K562 (cell line): ENCODE results near the gene ZNF837. TPM values are rescaled to one million over a fixed set of nuclear protein-coding genes. Genes with fewer than 3 reads are reported as not detected.

Experiments used
- DNMT1 ChIP-seq: fragments of 450-650 bp; IDR thresholded peaks from 2 replicates; pipeline ENCODE4 v1.6.1; 2016; ENCODE audit warnings: antibody characterized with exemption, mild to moderate bottlenecking
- ELF2 ChIP-seq: fragments of 250-450 bp; sonication (Bioruptor Pico); IDR thresholded peaks from 2 replicates; pipeline ENCODE4 v1.5.0; 2021; ENCODE audit warnings: mild to moderate bottlenecking
- EZH2 ChIP-seq: IDR thresholded peaks from 2 replicates; pipeline ENCODE4 v1.6.1; 2012; ENCODE audit warnings: low read depth, mild to moderate bottlenecking, inconsistent platforms, low read length, borderline replicate concordance
- PCBP2 ChIP-seq: fragments of 200-400 bp; formaldehyde crosslinking; IDR thresholded peaks from 2 replicates; pipeline ENCODE4 v1.6.1; 2018; ENCODE audit warnings: low read length, low read depth, mild to moderate bottlenecking, moderate library complexity; ENCODE audit not compliant: poor library complexity, severe bottlenecking
- SIRT6 ChIP-seq: IDR thresholded peaks from one replicate; pipeline ENCODE4 v1.6.1; 2012; ENCODE audit warnings: low read depth, mild to moderate bottlenecking, control low read depth, inconsistent platforms, low read length, moderate library complexity
- TAF9B ChIP-seq: fragments of 450-650 bp; IDR thresholded peaks from 2 replicates; pipeline ENCODE4 v1.6.1; 2018; ENCODE audit warnings: mild to moderate bottlenecking; ENCODE audit not compliant: partially characterized antibody
- ZFPM2 ChIP-seq: fragments of 250-450 bp; sonication (Bioruptor Pico); IDR thresholded peaks from 2 replicates; pipeline ENCODE4 v1.5.1; 2022; ENCODE audit warnings: mild to moderate bottlenecking
- ZNF23 ChIP-seq: fragments of 250-450 bp; sonication (Bioruptor Pico); IDR thresholded peaks from 2 replicates; pipeline ENCODE4 v1.4.0; 2020; ENCODE audit warnings: mild to moderate bottlenecking
- polyA plus RNA-seq, 8 experiments: library from polyadenylated mRNA; depleted of rRNA in 4 of 8; stranded (reverse) in 5 of 8; unstranded in 3 of 8; fragments of >200 nt; fragmentation: Nextera tagmentation in 2 of 8; fragmentation: Illumina TruSeq in 1 of 8; extraction: Ambion mirVana in 2 of 8; extraction: Trizol in 1 of 8; gene quantifications; 2 replicates each; pipeline versions ENCODE4 v1.2.1 to v1.2.3, GENCODE V29; 2011 to 2014; ENCODE audit warnings: inconsistent platforms in 1 of 8, missing spikeins in 1 of 8
- total RNA-seq, 7 experiments: library from RNA; depleted of rRNA in 6 of 7; stranded (reverse); fragments of >200 nt in 6 of 7; fragmentation: Illumina TruSeq in 2 of 7; extraction: Trizol in 2 of 7; gene quantifications; 2 replicates each; pipeline versions ENCODE4 v1.2.1 to v1.2.3, GENCODE V29; 2011 to 2021; ENCODE audit warnings: low replicate concordance in 1 of 7
- TF ChIP-seq, protein P1 (sequence below): fragments of 250-450 bp; sonication (Bioruptor Pico); IDR thresholded peaks from 2 replicates; pipeline ENCODE4 v1.8.0; 2022; ENCODE audit warnings: inconsistent platforms
- TF ChIP-seq, protein P2 (sequence below): sonication (generic); formaldehyde crosslinking; IDR thresholded peaks from 2 replicates; pipeline ENCODE4 v1.8.0; 2022; ENCODE audit warnings: missing genetic modification reagents, mild to moderate bottlenecking, borderline replicate concordance
- TF ChIP-seq, protein P3 (sequence below): fragments of 250-450 bp; sonication (Bioruptor Pico); IDR thresholded peaks from 2 replicates; pipeline ENCODE4 v1.4.0; 2020; ENCODE audit warnings: borderline replicate concordance
- TF ChIP-seq, protein P4 (sequence below), 2 experiments: fragments of 450-650 bp; IDR thresholded peaks; 2 replicates each; pipeline ENCODE4 v1.6.1; 2016; ENCODE audit warnings: mild to moderate bottlenecking in 2 of 2, borderline replicate concordance in 1 of 2, low read depth in 1 of 2, moderate library complexity in 1 of 2

Gene ZNF837
- total and polyA plus RNA-seq, 9 of the 15 experiments (the other 6 are each of a cell fraction or from before 2014, with no cell fraction given), result 0.11 to 2.1 (median 0.57) TPM; not detected in 4

DNA sequence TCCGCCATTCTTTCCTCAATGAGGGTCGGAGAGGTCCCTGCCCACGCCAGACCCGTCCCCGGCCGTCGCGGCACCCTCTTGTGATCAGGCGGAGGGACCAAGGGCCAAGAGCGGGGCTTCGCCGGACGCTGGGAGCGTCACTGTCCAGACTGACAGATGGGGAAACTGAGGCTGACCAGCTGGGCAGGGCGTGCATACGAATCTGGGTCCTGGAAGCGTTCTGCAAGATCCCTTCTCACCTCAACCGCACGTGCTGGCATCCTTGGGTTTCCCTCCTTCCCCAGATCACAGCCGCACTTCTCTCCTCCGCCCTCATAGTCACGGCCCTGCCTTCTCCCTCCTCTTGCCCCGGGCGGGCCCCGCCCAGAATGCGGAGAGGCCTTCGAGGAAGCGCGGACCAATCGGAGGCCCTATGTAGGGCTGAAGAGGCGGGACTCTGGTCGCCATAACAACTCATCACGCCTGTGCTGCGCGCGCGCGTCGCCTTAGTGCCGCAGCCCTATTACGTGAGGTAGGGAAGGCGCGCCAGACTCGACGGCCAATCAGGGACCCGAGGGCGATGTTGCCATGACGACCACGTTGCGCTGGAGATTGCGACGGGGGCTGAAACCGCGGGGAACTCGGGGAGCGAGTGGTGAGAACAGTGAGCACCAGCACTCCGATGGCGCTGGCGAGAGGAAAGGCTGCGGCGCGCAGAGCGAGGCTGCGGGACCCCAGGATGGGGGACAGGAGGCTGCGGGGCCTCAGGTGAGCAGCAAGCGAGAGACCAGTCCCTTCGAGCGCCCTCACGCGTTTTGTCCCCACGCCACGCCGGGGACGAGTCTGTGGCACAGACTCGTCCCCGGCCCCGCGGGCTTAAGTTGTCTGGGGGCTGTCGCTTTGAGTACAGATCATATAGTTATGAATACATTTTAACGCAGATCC, 20.3 kb upstream of the ZNF837 start (continued):
- TF ChIP-seq, protein P1, sequence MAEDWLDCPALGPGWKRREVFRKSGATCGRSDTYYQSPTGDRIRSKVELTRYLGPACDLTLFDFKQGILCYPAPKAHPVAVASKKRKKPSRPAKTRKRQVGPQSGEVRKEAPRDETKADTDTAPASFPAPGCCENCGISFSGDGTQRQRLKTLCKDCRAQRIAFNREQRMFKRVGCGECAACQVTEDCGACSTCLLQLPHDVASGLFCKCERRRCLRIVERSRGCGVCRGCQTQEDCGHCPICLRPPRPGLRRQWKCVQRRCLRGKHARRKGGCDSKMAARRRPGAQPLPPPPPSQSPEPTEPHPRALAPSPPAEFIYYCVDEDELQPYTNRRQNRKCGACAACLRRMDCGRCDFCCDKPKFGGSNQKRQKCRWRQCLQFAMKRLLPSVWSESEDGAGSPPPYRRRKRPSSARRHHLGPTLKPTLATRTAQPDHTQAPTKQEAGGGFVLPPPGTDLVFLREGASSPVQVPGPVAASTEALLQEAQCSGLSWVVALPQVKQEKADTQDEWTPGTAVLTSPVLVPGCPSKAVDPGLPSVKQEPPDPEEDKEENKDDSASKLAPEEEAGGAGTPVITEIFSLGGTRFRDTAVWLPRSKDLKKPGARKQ (CRISPR knock-in tag), result no peak
- TF ChIP-seq PCBP2 (no peak), TAF9B (no peak), ZNF23 (no peak), ZFPM2 (CRISPR knock-in tag) (no peak), SIRT6 (no peak), DNMT1 (no peak), EZH2 (no peak), ELF2 (CRISPR knock-in tag) (no peak)
- TF ChIP-seq, protein P2, sequence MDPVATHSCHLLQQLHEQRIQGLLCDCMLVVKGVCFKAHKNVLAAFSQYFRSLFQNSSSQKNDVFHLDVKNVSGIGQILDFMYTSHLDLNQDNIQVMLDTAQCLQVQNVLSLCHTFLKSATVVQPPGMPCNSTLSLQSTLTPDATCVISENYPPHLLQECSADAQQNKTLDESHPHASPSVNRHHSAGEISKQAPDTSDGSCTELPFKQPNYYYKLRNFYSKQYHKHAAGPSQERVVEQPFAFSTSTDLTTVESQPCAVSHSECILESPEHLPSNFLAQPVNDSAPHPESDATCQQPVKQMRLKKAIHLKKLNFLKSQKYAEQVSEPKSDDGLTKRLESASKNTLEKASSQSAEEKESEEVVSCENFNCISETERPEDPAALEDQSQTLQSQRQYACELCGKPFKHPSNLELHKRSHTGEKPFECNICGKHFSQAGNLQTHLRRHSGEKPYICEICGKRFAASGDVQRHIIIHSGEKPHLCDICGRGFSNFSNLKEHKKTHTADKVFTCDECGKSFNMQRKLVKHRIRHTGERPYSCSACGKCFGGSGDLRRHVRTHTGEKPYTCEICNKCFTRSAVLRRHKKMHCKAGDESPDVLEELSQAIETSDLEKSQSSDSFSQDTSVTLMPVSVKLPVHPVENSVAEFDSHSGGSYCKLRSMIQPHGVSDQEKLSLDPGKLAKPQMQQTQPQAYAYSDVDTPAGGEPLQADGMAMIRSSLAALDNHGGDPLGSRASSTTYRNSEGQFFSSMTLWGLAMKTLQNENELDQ (CRISPR knock-in tag), result no peak
- TF ChIP-seq, protein P3, sequence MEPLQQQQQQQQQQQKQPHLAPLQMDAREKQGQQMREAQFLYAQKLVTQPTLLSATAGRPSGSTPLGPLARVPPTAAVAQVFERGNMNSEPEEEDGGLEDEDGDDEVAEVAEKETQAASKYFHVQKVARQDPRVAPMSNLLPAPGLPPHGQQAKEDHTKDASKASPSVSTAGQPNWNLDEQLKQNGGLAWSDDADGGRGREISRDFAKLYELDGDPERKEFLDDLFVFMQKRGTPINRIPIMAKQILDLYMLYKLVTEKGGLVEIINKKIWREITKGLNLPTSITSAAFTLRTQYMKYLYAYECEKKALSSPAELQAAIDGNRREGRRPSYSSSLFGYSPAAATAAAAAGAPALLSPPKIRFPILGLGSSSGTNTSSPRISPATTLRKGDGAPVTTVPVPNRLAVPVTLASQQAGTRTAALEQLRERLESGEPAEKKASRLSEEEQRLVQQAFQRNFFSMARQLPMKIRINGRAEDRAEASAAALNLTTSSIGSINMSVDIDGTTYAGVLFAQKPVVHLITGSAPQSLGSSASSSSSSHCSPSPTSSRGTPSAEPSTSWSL (CRISPR knock-in tag), result no peak
- TF ChIP-seq, protein P4, sequence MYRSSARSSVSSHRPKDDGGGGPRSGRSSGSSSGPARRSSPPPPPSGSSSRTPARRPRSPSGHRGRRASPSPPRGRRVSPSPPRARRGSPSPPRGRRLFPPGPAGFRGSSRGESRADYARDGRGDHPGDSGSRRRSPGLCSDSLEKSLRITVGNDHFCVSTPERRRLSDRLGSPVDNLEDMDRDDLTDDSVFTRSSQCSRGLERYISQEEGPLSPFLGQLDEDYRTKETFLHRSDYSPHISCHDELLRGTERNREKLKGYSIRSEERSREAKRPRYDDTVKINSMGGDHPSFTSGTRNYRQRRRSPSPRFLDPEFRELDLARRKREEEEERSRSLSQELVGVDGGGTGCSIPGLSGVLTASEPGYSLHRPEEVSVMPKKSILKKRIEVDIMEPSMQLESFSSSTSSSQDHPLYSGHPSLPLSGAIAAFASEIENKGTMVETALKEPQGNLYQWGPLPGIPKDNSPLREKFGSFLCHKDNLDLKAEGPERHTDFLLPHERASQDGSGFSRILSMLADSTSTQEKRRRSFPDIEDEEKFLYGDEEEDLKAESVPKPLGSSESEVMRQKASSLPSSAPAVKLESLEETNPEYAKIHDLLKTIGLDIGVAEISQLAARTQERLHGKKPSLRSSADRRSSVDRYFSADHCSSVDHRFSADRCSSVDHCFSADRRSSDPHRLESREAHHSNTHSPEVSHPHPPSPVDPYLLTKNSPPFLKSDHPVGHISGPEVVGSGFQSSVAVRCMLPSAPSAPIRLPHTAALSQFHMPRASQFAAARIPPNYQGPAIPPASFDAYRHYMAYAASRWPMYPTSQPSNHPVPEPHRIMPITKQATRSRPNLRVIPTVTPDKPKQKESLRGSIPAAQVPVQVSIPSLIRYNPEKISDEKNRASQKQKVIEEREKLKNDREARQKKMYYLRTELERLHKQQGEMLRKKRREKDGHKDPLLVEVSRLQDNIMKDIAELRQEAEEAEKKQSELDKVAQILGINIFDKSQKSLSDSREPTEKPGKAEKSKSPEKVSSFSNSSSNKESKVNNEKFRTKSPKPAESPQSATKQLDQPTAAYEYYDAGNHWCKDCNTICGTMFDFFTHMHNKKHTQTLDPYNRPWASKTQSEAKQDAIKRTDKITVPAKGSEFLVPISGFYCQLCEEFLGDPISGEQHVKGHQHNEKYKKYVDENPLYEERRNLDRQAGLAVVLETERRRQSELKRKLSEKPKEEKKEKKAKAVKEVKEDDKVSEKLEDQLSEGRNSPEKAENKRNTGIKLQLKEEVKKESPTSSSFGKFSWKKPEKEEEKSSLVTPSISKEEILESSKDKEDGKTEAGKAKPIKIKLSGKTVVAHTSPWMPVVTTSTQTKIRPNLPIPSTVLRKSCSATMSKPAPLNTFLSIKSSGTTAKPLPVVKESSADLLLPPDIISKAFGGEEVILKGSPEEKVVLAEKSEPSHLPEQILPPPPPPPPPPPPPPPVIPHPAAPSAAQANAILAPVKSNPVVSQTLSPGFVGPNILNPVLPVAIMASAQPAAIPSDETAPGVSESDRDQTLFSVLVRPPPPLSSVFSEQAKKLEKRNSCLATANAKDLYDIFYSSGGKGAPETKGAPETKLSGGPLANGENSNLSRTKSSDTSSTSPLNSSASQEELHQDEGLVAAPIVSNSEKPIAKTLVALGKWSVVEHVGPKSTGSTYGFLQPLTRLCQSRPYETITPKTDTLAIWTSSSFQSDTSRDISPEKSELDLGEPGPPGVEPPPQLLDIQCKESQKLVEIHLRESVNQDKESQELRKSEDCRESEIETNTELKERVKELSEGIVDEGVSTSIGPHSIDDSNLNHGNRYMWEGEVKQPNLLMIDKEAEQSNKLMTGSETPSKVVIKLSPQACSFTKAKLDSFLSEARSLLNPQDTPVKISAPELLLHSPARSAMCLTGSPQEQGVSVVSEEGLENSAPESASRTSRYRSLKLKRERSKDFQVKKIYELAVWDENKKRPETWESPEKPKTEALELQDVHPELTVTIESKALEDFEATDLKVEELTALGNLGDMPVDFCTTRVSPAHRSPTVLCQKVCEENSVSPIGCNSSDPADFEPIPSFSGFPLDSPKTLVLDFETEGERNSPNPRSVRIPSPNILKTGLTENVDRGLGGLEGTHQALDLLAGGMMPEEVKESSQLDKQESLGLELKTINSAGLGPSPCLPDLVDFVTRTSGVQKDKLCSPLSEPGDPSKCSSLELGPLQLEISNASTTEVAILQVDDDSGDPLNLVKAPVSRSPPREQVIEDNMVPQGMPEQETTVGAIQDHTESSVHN (IDR thresholded peaks at IDR 0.05; ENCODE audit: borderline replicate concordance in 1 of 2, low read depth in 1 of 2), result no peak
